ENCODE measurements around the gene DLGAP4.

The DLGAP4 gene

GRCh38 chr20:36466089-36466488 is 159.9 kb downstream of the DLGAP4 start:
- Histone ChIP-seq H3K4me3 (peak overlapping the region; percentile 41), H3K27ac (peak overlapping the region; percentile 91 to 100)
- DNase-seq (ENCODE audit: low spot score): no peak
- TF ChIP-seq CTCF (IDR thresholded peaks at IDR 0.05): no peak

GRCh38 chr20:36467076-36467999 is 161.2 kb downstream of the DLGAP4 start:
- no peak for DNase-seq (ENCODE audit: low spot score)
- TF ChIP-seq CTCF (IDR thresholded peaks at IDR 0.05): no peak
- Histone ChIP-seq H3K4me3 (peak overlapping the region; percentile 30), H3K27ac (peak overlapping the region; percentile 91 to 100)

- Histone ChIP-seq H3K4me3 (peak overlapping the region; percentile 30), H3K27ac (peak overlapping the region; percentile 91 to 100)
- no peak for TF ChIP-seq CTCF (IDR thresholded peaks at IDR 0.05)
- DNase-seq (ENCODE audit: low spot score): peak; percentile 80
These were observed 162.2 kb downstream of the DLGAP4 start for GRCh38 chr20:36468149-36469000.

GRCh38 chr20:36469973-36470372 is 163.8 kb downstream of the DLGAP4 start:
- DNase-seq (ENCODE audit: low spot score): no peak
- H3K4me3 ChIP-seq: no peak overlapping the region
- H3K27ac ChIP-seq: peak overlapping the region in 1 of 2 donors; percentile 24
- TF ChIP-seq CTCF (IDR thresholded peaks at IDR 0.05): no peak

GRCh38 chr20:36471885-36472636 is 165.9 kb downstream of the DLGAP4 start:
- peak overlapping the region; percentile 92 to 95 for H3K27ac ChIP-seq
- H3K4me3 ChIP-seq: peak overlapping the region; percentile 65
- TF ChIP-seq CTCF (IDR thresholded peaks at IDR 0.05): no peak
- DNase-seq (ENCODE audit: low spot score): no peak

- no peak for DNase-seq (ENCODE audit: low spot score)
- TF ChIP-seq CTCF (IDR thresholded peaks at IDR 0.05): no peak
- Histone ChIP-seq H3K4me3 (peak overlapping the region; percentile 65), H3K27ac (peak overlapping the region; percentile 92 to 95)
These were observed 166.5 kb downstream of the DLGAP4 start for GRCh38 chr20:36472637-36473090.
